ENCODE results near the gene CLRN1.
A peak's percentile ranks its signal among the peaks of the same experiment; 100 is the strongest.

Gene CLRN1

DNA sequence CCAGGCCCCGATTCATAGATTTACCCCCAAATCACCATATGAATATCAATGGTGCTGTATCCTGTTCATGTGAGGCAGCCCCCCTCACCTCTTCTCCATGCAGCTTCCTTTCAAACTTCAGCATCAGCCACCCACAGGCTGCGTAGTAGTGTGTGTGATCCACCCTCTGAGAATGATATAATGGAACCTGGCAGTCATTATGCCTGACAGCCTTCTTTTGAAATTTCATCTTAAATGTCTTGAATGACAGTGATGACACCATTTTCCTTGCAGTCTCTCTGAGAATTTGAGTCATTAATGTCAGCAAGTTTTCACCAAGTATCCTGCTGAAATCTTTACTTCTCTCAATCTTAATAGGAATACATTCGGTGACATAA is 3.5 kb upstream of the CLRN1 start:
- no peak for DNase-seq (ENCODE audit: low spot score)

DNA sequence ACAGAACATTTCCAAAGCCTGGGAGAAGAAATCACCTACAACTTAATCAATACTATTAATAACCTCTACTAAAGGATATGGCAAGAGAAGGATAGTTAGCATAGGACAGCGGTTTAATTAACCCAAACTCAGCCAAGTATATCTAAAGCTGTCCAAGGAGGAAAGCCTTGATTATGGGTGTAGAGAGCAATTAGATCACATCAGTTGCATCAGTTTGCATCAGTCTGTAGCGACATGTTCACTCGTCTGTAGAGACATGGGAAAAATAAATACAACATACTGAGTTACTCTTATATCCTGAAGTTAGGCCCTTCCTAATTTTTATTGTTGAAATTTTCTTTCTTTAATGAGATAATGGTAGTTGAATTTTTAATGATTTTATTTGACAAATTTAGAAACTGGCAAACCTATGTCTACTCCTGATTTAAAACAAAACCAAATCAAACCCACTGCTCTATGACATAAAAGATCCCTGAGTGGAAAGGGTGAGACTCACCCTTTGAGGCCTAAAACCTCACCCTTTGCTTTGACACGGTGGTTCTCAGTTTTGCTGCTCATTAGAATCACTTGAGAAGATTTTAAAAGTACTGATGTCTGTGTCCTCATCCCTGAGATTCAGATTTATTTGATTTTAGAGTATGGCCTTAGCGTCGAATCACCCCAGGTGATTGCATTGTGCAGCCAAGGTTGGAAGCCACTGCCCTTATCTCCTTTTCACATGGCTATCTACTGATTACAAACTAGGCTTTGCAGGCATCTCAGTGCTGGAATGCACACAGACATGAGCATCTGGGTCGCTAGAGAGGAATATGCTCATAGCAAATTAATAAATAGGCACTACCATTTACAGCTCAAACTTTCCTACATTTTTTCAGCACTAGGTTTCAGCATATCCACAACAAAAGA is 2.8 kb upstream of the CLRN1 start:
- no peak for DNase-seq (ENCODE audit: low spot score)

GRCh38 chr3:150970665-150971324 is 1.7 kb downstream of the CLRN1 start:
- no peak for DNase-seq (ENCODE audit: low spot score)

DNA sequence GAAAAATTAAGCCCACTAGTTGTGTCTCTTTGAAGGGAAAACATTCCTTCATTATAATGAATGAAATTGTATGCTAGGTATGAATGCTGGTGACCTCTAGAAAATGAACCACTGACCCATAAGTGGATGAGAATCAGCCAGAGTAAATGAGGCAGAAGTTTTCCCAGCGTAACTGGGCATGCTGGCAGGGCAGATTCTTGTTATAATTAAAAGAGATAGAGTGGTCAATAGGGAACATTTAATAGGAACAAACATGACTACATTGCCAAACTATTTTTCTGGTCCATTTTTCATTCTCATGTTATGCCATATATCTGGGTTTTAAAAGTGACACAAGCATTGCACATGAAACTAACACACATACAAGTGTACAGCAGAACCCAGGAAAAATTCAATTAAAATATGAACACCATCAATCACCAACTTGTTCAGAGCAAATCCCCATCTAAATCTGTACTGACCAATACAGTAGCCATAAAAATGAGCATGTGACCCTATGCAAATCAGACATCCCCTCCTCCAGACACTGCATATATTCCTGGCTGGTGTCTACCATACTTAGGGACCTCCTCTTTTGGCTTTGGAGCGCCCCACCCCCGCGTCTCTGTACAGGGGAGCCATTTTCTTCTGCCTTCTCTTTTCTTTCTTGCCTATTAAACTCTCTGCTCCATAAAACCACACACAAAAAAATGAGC is 4.0 kb downstream of the CLRN1 start:
- DNase-seq (ENCODE audit: low spot score): no peak

- DNase-seq (ENCODE audit: low spot score): no peak
These were observed 7.1 kb downstream of the CLRN1 start for GRCh38 chr3:150965436-150965835.

GRCh38 chr3:150961949-150962348 is 10.6 kb downstream of the CLRN1 start:
- no peak for DNase-seq (ENCODE audit: low spot score)

GRCh38 chr3:150960708-150961684 is 11.5 kb downstream of the CLRN1 start:
- no peak for DNase-seq (ENCODE audit: low spot score)

DNA sequence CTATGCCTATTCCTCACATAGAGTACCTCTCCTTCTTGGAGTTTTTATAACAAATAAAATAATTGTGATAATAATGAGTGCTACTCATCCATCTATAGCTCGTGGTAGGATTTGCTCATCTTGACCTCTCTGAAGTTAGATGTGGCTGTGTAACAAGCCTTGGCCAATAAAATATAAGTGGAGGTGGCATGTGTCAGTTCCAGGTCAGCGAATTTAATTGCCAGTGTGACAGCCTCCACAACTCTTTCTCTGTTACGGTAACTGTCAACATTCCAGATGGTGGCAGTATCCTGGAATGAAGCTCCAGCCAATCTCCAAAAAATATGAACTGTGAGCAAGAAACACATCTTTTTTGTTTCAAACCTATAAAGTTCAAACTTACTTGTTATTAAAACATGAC is 13.8 kb downstream of the CLRN1 start:
- no peak for DNase-seq (ENCODE audit: low spot score)

DNA sequence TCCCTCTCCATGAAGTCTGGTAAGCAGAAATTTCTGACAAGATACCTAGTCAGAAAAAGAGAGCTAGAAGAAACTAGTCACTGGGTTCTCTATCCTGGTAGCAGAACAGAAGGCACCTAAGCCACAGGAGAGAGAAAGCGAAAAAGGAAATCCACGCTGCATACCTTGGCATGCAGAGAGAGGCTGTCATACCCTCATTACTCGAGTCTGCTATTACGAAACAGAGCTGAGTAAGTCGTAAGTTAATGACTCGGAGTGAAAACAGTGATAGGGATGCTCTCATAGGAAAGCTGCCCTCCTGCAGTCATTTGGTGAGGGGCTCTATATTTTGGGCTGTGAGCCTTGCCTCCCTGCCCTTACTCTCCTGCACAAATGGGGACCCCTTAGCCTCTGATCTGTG is 16.2 kb downstream of the CLRN1 start:
- DNase-seq (ENCODE audit: low spot score): no peak

GRCh38 chr3:150951923-150952322 is 20.6 kb downstream of the CLRN1 start:
- no peak for DNase-seq (ENCODE audit: low spot score)

DNA sequence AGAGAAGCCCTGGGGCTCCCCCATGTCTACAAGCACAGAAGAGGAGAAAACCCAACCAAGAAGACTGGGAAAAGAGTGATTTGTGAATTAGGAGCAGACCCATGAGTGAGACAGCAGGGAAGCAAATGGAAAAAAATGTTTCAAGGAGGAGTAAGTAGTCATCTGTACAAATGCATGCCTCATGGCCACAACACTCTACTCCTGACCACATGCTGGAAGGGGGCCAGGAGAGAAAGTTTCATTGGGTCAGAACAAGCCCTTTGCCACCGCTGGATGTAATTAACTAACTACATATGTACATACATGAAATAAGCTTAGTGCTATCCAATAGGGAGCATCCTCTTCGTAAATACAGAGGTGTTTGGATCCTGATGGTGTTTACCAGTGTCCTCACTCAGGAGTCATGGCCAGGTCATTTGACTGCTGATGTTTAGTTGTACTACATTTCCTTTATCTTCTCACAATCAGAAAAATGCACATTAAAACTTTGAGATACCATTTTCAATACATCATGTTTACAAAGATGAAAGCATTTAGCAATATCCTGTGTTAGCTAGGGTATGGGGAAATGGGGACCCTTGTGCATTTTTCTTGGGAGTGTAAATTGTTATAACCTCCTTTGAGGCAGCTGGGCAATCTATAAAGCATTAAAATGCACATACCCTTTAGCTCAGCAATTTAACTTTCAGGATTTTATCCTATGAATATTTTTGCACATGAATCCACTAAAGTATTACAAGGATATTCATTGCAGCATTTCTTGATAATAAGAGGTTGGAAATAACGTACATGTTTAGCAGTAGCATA is 27.1 kb downstream of the CLRN1 start:
- DNase-seq (ENCODE audit: low spot score): no peak

- DNase-seq (ENCODE audit: low spot score): no peak
These were observed 30.3 kb downstream of the CLRN1 start for GRCh38 chr3:150942221-150942620.

DNA sequence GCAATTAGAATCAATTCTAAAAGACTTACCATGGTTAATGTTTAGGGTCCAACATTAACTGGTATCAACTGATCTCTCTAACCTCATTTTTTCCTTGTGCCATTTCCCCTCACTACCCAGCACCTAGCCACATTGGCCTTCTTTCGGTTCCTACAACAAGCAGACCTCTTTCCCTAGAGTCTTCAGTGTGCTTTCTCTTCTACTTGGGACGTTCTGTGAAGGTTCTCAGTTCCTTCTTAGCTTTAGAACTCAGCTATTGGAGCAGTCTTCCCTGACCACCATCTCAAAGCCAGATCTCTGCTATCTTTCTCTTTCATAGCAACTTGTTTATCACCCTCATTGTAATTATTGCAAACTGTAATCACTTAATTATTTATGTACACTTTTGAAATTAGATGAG is 35.8 kb downstream of the CLRN1 start:
- no peak for DNase-seq (ENCODE audit: low spot score)

DNA sequence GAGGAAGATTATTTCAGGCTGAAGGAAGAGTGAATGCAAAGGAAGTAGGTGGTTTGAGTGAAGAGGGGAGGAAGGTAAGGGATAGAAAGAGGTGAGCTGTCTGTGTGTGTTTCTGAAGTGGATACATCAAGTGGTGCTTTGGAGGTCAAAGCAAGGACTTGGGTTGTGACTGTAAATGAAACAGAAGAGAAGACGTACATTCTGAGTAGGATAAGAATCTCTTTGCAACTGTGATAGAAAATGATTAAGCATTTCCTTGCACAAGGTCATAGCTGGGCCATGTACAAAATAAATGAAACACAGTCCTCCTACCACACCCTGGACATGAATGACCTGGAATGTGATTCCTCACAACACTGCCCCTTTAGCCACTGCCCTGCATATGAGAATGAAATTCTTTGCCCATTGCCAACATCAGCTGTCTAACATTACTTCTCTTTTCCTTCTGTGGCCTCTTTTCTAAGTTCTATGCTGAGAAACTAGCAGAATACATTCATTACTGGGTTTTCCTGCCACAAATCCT is 39.0 kb downstream of the CLRN1 start:
- no peak for DNase-seq (ENCODE audit: low spot score)

DNA sequence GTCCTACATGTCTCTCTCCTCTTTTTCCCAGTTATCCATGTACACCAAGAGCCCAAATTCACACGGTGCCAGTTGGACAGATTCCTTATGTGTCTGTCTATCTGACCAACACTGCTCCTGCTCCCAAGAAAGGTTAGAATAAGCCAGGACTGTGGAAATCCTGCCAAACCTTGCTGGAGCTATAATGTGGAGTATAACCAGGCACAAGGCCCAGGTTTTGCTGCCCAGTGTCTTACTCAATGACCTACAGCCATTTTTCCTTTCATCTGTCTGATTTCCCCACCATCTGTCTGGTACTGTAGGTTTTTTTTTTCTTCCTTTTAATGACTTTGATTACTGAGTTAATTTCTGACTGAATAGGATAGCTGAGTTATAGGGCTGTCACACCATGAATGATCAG is 40.8 kb downstream of the CLRN1 start:
- no peak for DNase-seq (ENCODE audit: low spot score)

DNA sequence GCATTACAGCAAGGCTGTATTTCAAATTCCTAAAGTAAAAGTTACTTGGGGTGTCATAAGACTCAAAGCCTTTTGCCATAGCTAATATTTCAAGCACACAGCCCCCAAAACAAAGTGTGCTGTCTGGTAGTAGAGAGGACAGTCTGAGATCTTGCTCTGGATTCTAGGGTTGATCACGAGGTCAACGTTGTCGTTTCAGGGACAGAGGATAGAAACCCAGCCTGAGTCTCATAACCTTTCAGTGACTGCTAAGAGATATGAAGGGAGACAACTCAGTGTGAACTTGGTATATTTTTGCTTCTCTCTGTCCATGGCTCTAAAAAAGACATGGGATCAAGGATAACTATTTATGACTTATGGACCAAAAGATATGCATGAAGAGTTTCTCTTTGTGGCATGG is 41.7 kb downstream of the CLRN1 start:
- no peak for DNase-seq (ENCODE audit: low spot score)

DNA sequence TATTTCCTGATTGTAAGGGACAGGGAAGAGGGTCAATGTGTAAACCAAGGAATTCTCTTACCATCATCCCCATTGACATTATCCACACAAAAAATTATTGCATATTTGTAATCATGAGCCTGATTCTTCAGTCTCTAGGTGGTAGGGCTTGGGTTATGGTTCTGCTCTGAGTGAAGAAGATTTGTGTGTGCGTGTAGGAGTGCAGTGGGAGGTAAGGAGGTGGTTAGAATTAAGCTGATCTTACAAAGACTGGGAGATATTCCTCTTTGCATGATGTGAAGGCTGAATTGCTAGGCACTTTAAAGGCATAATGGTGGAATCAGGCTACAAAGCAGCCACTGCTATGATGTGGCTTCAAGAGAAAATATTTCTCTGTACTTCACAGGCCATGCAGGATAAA is 44.3 kb downstream of the CLRN1 start:
- DNase-seq (ENCODE audit: low spot score): no peak

- no peak for DNase-seq (ENCODE audit: low spot score)
These were observed 46.2 kb downstream of the CLRN1 start for GRCh38 chr3:150926328-150926727.

DNA sequence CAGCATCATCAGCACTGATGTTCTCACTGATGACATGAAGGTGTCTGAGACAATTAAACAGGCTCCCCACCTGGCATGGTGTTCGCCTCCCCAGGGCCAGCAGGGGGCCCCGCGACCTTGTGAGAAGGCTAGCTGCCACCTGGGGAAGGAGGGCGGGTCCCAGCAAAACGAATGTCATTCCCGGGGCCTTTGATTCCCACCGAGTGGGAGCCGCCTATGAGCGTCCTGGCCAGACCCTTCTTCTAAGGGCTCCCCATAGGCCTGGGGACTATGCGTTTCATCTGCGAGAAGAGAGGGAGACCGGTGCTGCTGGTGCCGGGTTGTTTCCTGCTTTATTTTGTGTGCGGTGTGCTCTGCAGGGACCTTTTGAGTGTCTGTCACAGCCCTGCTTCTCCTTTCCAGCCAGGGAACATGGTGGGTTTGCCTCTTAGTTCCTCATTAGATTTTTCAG is 46.8 kb downstream of the CLRN1 start:
- peak; percentile 80 for DNase-seq (ENCODE audit: low spot score)

DNA sequence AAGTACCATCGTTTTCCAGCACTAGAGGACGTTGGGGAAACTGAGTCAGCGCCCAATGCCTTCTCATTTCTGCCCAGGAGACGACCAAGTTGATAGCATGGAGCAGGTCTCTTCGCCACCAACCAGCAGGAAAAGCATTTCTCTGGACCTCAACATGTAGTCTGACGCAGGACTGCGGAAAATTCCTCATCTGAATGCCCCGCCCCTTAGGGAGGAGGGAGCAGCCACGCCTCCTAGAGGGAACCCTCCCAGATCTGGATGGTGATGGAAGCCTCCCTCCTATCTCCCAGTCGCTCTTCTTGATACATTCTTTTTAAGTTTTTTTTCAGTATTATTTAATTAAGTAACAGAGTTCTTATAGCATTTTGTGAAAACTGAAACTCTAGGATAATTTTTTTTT is 49.9 kb downstream of the CLRN1 start:
- peak; percentile 34 for DNase-seq (ENCODE audit: low spot score)

GRCh38 chr3:150921209-150921608 is 51.3 kb downstream of the CLRN1 start:
- DNase-seq (ENCODE audit: low spot score): no peak
